HG02759 (cell line): ENCODE measurements around the gene SHTN1.

Source experiments
- ATAC-seq: cut with Tn5 transposase; IDR thresholded peaks from one replicate; pipeline ENCODE4 v1.9.1; 2021; ENCODE audit warnings: mild to moderate bottlenecking, moderate library complexity; ENCODE audit not compliant: unreplicated experiment

The SHTN1 gene

DNA sequence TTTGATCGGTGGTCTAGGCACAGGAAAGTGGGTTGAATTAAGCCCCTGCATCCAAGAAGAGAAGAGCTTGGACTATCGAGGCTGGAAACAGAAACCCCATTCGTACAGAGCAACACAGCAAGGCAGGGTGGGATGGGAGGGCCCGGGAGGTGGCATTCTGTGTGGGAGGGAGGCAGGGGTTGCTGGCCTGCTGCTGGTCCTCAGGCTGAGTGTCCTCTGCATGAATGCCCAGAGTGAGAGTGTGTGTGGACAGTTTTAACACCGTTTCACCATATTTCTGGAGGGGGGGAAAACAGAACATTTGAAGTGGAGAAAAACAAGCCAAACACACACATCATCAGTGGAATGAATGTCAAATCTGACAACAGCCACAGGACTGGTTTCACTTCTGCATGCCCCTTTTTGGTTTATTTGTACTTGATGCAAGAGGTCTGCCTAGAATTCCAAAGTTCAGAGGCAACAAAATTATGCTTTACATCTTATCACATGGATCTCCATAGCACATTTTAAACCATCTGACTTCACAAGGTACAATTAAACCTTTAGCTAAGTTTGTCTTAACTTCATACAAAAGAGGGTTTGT, 166.8 kb downstream of the SHTN1 start:
- peak; percentile 87 for ATAC-seq

GRCh38 chr10:116836902-116837523, 168.0 kb downstream of the SHTN1 start:
- ATAC-seq = no peak

DNA sequence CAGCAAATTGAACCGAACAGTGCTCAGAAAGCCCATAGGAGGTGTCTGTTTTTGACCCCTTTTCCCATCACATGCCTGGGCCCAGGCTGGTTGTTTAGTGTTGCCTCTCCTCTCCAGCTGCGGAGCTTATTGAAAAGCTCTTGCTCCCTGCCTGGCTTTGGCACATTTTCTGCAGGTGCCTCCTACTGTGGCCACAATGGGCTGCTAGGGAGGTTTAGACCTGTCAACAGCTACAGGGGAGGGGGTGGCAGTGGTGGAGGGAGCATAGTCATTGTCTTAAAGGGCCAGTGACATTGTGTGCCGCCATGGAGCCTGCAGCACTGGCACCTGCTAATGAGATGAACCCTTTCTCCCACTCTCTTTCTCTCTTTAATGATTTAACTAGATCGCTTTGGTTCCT, 168.9 kb downstream of the SHTN1 start:
- ATAC-seq = no peak

GRCh38 chr10:116835658-116836057, 169.3 kb downstream of the SHTN1 start:
- no peak for ATAC-seq

DNA sequence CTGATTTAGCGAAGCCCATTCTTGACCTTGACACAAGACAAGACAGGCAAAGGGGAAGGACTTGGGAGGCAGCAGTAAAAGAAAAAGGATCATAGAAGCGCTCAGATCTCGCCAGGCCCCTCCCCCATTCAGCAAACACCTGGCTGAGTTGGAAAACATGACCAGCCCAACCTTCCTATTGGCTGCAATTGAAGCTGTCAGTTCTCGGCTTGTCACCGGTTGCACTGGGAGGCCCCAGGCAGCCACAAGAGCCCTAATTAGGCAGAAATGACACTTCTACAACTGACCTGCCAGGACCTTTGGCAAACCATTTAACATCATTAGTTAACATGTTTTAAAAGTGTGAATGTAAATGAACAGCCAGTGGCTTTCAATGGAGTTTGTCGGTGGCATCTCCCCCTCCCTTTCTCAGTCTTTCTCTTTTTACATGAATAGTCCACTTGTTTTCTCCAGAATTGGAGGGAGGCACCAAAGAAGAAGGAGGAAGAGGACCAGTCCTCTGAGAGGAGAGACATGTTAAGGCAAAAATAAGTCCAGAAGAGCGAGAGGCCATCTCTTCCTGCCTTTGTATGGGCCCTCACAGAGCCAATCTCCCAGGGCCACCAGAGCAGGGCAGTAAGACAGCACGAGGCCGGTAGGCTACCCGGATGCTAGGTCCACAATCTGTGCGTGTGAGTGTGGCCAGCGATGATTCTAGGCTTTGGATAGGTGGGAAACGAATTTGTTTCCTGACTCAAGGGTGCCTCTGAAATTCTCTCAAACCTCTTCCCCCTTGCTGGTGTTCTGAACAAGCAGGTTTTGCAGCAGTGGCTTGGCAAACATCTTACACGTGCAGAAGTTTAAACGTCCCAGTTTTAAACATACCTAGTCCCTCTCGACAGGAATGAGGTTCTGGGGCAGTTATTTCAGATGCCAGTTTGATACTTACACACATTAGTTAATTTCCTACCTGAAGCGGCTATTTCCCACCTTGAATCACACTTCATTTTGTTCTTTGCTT, 170.7 kb downstream of the SHTN1 start:
- no peak for ATAC-seq

- no peak for ATAC-seq
Observed at GRCh38 chr10:116831790-116832189, 173.2 kb downstream of the SHTN1 start.
